ENCODE measurements around the gene PLK3. TPM values are rescaled to one million over a fixed set of nuclear protein-coding genes. Genes with fewer than 3 reads are reported as not detected.

Gene PLK3
- total and polyA plus RNA-seq, 9 of the 15 experiments (the other 6 are each of a cell fraction or from before 2014, with no cell fraction given), result 0.52 to 22.7 (median 11.0) TPM

- TF ChIP-seq ZNF740 (CRISPR knock-in tag; IDR thresholded peaks at IDR 0.05) (0 out of 2 replicates have a peak, but pooled peaks have one; percentile 19), ZNF740 (tag; IDR thresholded peaks at IDR 0.05) (no peak), NKRF (IDR thresholded peaks at IDR 0.05; ENCODE audit: borderline replicate concordance) (no peak), ZNF3 (CRISPR knock-in tag; IDR thresholded peaks at IDR 0.05) (no peak), MLX (CRISPR knock-in tag; conservative IDR thresholded peaks at IDR 0.05) (no peak), ZBTB7A (IDR thresholded peaks at IDR 0.05; ENCODE audit: borderline replicate concordance, control insufficient read depth, low read depth, low read length) (peak; percentile 14; the same call in 1 of the 2 replicates), TCF7 (IDR thresholded peaks at IDR 0.05; ENCODE audit: borderline replicate concordance) (no peak), CEBPG (CRISPR knock-in tag; IDR thresholded peaks at IDR 0.05) (no peak), CEBPG (tag; conservative IDR thresholded peaks at IDR 0.05 in 1 of 2, IDR thresholded peaks at IDR 0.05 in 1 of 2) (no peak), TEAD2 (tag; IDR thresholded peaks at IDR 0.05) (no peak), KAT7 (CRISPR knock-in tag; IDR thresholded peaks at IDR 0.05; ENCODE audit: borderline replicate concordance) (peak; percentile 92; the same call in 1 of the 2 replicates), ATF7 (IDR thresholded peaks at IDR 0.05) (0 out of 2 replicates have a peak, but pooled peaks have one; percentile 18), ZMIZ1 (IDR thresholded peaks at IDR 0.05; ENCODE audit: low read depth in 2 of 2, low read length in 2 of 2) (no peak), GABPB2 (CRISPR knock-in tag; conservative IDR thresholded peaks at IDR 0.05) (no peak), CTCFL (IDR thresholded peaks at IDR 0.05; ENCODE audit: borderline replicate concordance, insufficient read depth, low read depth, low read length, poor library complexity, severe bottlenecking) (no peak), SIN3A (IDR thresholded peaks at IDR 0.05; ENCODE audit: borderline replicate concordance in 2 of 2, control insufficient read depth in 1 of 2, low read depth in 2 of 2, low read length in 2 of 2) (no peak)
Measured at GRCh38 chr1:44826375-44827196, 26.4 kb downstream of the PLK3 start (continued).
